GM12878 (cell line): ENCODE measurements around the gene NT5C. TPM values are rescaled to one million over a fixed set of nuclear protein-coding genes. Genes with fewer than 3 reads are reported as not detected.
"Not testable (repeated sequence)": the region's sequence is repeated elsewhere in the genome, so short reads cannot be mapped to it uniquely, and the experiment has no call there.

Source experiments
- ATAC-seq: fragments of 200-7000 bp; cut with Tn5 transposase; 3 replicates; pipeline ENCODE4 v1.9.1; 2020; ENCODE audit warnings: mild to moderate bottlenecking, moderate library complexity
- BruUV-seq: library from RNA; stranded (reverse); fragments of 400-500 nt; replicated peaks from 2 replicates; lab custom pipeline; 2021; lab: Mats Ljungman, UMichigan
- CTCF ChIA-PET: fragments of 300-600 bp; sonication (Branson Sonifier 250); formaldehyde crosslinking; extraction: SDS; loops from one replicate; lab custom pipeline; 2021; ENCODE audit warnings: inconsistent platforms; lab: Yijun Ruan, JAX
- POLR2A ChIA-PET: fragments of 350-600 bp; formaldehyde crosslinking; extraction: SDS; loops from one replicate; lab custom pipeline; 2021; ENCODE audit warnings: inconsistent platforms; lab: Charles Lee
- RAD21 ChIA-PET: fragments of 300-600 bp; sonication (Branson Sonifier 250); formaldehyde crosslinking; loops from one replicate; lab custom pipeline; 2023; ENCODE audit warnings: antibody characterized with exemption; ENCODE audit not compliant: unreplicated experiment; lab: Charles Lee
- SMC1A ChIA-PET: fragments of 300-600 bp; sonication (Branson Sonifier 250); formaldehyde crosslinking; loops from one replicate; lab custom pipeline; 2023; ENCODE audit not compliant: unreplicated experiment, uncharacterized antibody; lab: Charles Lee
- DNase-seq: peaks from one replicate; pipeline ENCODE4 v3.0.0-alpha.2; 2011; ENCODE audit warnings: low read depth, low spot score
- FAIRE-seq: peaks from 3 replicates; lab custom pipeline; 2011; peaks lifted over from hg19 to GRCh38; lab: Jason Lieb, UNC
- H2AFZ ChIP-seq: 2 replicates; pipeline ENCODE4 v1.6.0; 2011; ENCODE audit warnings: low read depth, low read length, control low read depth; ENCODE audit not compliant: control insufficient read depth
- H3K27ac ChIP-seq: 2 replicates; pipeline ENCODE4 v1.5.1; 2011; ENCODE audit warnings: control low read depth; ENCODE audit not compliant: control insufficient read depth, insufficient read depth
- H3K27me3 ChIP-seq, 2 experiments: replicated peaks in 1 of 2; 2 replicates each; pipeline versions ENCODE4 v1.6.0 to v1.6.1; 2011; ENCODE audit warnings: low read length in 1 of 2; ENCODE audit not compliant: control insufficient read depth in 2 of 2, insufficient read depth in 2 of 2
- H3K36me3 ChIP-seq, 2 experiments: 2 replicates each; pipeline ENCODE4 v1.5.1; 2011; ENCODE audit warnings: low read length in 1 of 2; ENCODE audit not compliant: control insufficient read depth in 2 of 2, insufficient read depth in 2 of 2
- H3K4me1 ChIP-seq: 2 replicates; pipeline ENCODE4 v1.6.1; 2011; ENCODE audit warnings: mild to moderate bottlenecking, low read length, moderate library complexity, mixed read lengths; ENCODE audit not compliant: control insufficient read depth, insufficient read depth
- H3K4me2 ChIP-seq: 2 replicates; pipeline ENCODE4 v1.6.0; 2011; ENCODE audit warnings: control low read depth; ENCODE audit not compliant: control insufficient read depth, insufficient read depth
- H3K4me3 ChIP-seq: fragments of 200-600 bp; sonication (generic); 2 replicates; pipeline ENCODE4 v1.5.1; 2016
- H3K79me2 ChIP-seq: 2 replicates; pipeline ENCODE4 v1.6.0; 2011; ENCODE audit warnings: low read length; ENCODE audit not compliant: control insufficient read depth, insufficient read depth
- H3K9ac ChIP-seq: 2 replicates; pipeline ENCODE4 v1.8.0; 2011; ENCODE audit warnings: low read length, control low read depth, mixed read lengths; ENCODE audit not compliant: control insufficient read depth, insufficient read depth
- H3K9me3 ChIP-seq: replicated peaks from 3 replicates; pipeline ENCODE4 v1.5.1; 2011; ENCODE audit warnings: mild to moderate bottlenecking, low read length; ENCODE audit not compliant: control insufficient read depth, insufficient read depth
- H4K20me1 ChIP-seq: 2 replicates; pipeline ENCODE4 v1.6.0; 2011; ENCODE audit not compliant: control insufficient read depth, insufficient read depth
- CREM ChIP-seq: IDR thresholded peaks from 2 replicates; pipeline ENCODE4 v1.6.1; 2014; ENCODE audit warnings: antibody characterized with exemption, low read depth
- IRF5 ChIP-seq: fragments of 450-650 bp; IDR thresholded peaks from 2 replicates; pipeline ENCODE4 v1.6.1; 2017; ENCODE audit warnings: borderline replicate concordance
- LARP7 ChIP-seq: fragments of 450-650 bp; IDR thresholded peaks from 2 replicates; pipeline ENCODE4 v1.6.1; 2017; ENCODE audit warnings: mild to moderate bottlenecking
- USF1 ChIP-seq: IDR thresholded peaks from 2 replicates; pipeline ENCODE4 v1.6.1; 2011; ENCODE audit warnings: borderline replicate concordance, low read depth, mild to moderate bottlenecking, moderate library complexity, mixed read lengths, low read length; ENCODE audit not compliant: insufficient read depth; ENCODE audit errors: extremely low read length
- ZNF592 ChIP-seq: fragments of 450-650 bp; IDR thresholded peaks from 2 replicates; pipeline ENCODE4 v1.6.1; 2017; ENCODE audit warnings: mild to moderate bottlenecking, moderate library complexity
- WGBS: methylation state at CpG from one replicate; pipeline ENCODE4 v1.1.6; 2016; ENCODE audit warnings: low lambda C conversion rate; ENCODE audit not compliant: insufficient replicate concordance, insufficient coverage; ENCODE audit errors: missing lambda C conversion rate; 5-methylcytosine and 5-hydroxymethylcytosine counted together
- in situ Hi-C: fragments of 300-500 bp; cut with MboI; formaldehyde crosslinking; loops from 9 replicates; pipeline ENCODE4 v1.14.3; 2018; ENCODE audit warnings: mixed read lengths
- intact Hi-C: fragments of 100-400 bp; cut with micrococcal nuclease; formaldehyde crosslinking; loops from one replicate; pipeline ENCODE4 v1.14.2; 2022; ENCODE audit not compliant: unreplicated experiment
- polyA plus RNA-seq, 11 experiments: library from polyadenylated mRNA; depleted of rRNA in 4 of 11; unstranded in 6 of 11; stranded (reverse) in 5 of 11; fragments of >200 nt; fragmentation: Nextera tagmentation in 4 of 11; fragmentation: Illumina TruSeq in 1 of 11; extraction: Ambion mirVana in 4 of 11; extraction: Trizol in 1 of 11; gene quantifications; 1 replicate in 1 of 11; 2 replicates in 10 of 11; pipeline versions ENCODE4 v1.2.1 to v1.2.3, GENCODE V29; 2011 to 2016; ENCODE audit warnings: inconsistent platforms in 2 of 11, missing spikeins in 2 of 11, low read depth in 1 of 11
- total RNA-seq, 4 experiments: library from RNA; depleted of rRNA in 3 of 4; stranded (reverse); fragments of >200 nt in 3 of 4; fragmentation: Illumina TruSeq in 1 of 4; extraction: Trizol in 1 of 4; gene quantifications; 2 replicates each; pipeline versions ENCODE4 v1.2.1 to v1.2.3, GENCODE V29; 2013 to 2021

Gene NT5C
- total and polyA plus RNA-seq, 10 of the 15 experiments (the other 5 are each of a cell fraction or from before 2014, with no cell fraction given) = 3.7 to 158 (median 63.9) TPM

DNA sequence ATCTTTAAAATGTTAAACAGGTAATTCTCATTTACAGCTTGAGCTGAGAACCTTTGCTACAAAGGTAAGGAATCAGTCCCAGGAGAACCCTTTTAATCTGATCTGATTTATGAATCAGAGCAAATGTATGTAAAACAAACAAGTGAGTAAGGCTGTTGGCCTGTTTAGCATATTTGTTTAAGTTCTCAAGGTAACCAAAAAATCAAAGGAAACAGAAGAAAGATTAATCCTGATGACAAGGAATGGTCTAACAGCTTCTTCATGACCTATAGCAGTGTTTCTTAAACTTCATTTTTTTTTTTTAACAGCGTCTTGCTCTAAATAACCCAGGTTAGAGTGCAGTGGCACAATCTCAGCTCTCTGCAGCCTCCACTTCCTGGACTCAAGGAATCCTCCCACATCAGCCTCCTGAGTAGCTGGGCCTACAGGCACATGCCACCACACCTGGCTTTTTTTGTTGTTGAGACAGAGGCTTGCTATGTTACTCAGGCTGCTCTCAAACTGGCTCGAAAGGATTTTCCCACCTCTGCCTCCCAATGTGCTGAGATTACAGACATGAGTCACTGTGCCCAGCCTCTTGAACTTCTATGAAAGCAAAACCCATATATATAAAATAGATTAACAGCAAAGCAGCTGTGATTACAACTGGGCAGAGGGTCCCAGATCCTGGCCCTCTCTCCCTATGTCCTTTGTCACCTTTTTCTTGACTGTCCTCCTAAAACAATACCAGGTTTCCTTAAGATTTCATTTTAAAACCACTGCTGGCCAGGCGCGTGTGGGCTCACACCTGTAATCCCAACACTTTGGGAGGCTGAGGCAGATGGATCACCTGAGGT is 27.9 kb upstream of the NT5C start:
- POLR2A ChIA-PET = interaction anchor here (0.6 kb wide), 1 partner anchor 53 kb away, joined by 4 read pairs; no protein-coding TSS in a partner anchor
- Histone ChIP-seq H3K9ac (no peak overlapping the region), H3K4me1 (peaks cover 6% of the 10 kb centered on the region), H3K4me3 (no peak overlapping the region), H3K4me2 (no peak overlapping the region), H3K79me2 (no peaks in the 10 kb centered on the region), H3K36me3 (no peaks in the 10 kb centered on the region), H2AFZ (no peak overlapping the region), H4K20me1 (no peaks in the 10 kb centered on the region), H3K27me3 (no peaks in the 10 kb centered on the region), H3K27ac (no peak overlapping the region), H3K9me3 (no peaks in the 10 kb centered on the region)
- 63% methylated on average over 4 of the region's 4 CpGs for WGBS
- TF ChIP-seq CREM (no peak), USF1 (no peak), LARP7 (no peak), IRF5 (no peak), ZNF592 (no peak)
- SMC1A ChIA-PET = interaction anchor here (0.8 to 1.5 kb wide), 5 partner anchors 9 to 14 kb away, joined by 3 to 4 read pairs (median 3); no protein-coding TSS in a partner anchor
- ATAC-seq = no peak
- no peak for DNase-seq
- in situ Hi-C loops = no loop called here
- intact Hi-C loops = no loop called here
- FAIRE-seq = no peak
- RAD21 ChIA-PET = interaction anchor here (0.9 kb wide), 1 partner anchor 42 kb away, joined by 4 read pairs; no protein-coding TSS in a partner anchor
- CTCF ChIA-PET = interaction anchor here (0.6 to 2.5 kb wide), 6 partner anchors 12 to 244 kb away, joined by 3 to 10 read pairs (median 3); no protein-coding TSS in a partner anchor
- no TSS peak for BruUV-seq

GRCh38 chr17:75158480-75158879 is 26.9 kb upstream of the NT5C start:
- ATAC-seq, H3K4me1 ChIP-seq, H3K27me3 ChIP-seq, RAD21 ChIA-PET, BruUV-seq, SMC1A ChIA-PET, in situ Hi-C loops, FAIRE-seq, H4K20me1 ChIP-seq, intact Hi-C loops, H3K79me2 ChIP-seq, H3K36me3 ChIP-seq, H3K27ac ChIP-seq, DNase-seq, H3K9ac ChIP-seq, H3K4me2 ChIP-seq, H3K4me3 ChIP-seq, H3K9me3 ChIP-seq, H2AFZ ChIP-seq: not testable (repeated sequence)
- CTCF ChIA-PET = interaction anchor here (1.2 to 2.5 kb wide), 2 partner anchors 13 to 42 kb away, joined by 3 to 10 read pairs; no protein-coding TSS in a partner anchor
- POLR2A ChIA-PET = interaction anchor here (0.7 kb wide), 2 partner anchors 15 to 528 kb away, joined by 3 to 6 read pairs; no protein-coding TSS in a partner anchor
- WGBS = 99% methylated on average over 8 of the region's 8 CpGs
